Testis (tissue), 3 donors: ENCODE data around the gene MEG3. TPM values are rescaled to one million over a fixed set of nuclear protein-coding genes. Genes with fewer than 3 reads are reported as not detected.

Source experiments
- DNase-seq: peaks from one replicate; pipeline ENCODE4 v3.0.0-alpha.2; 2019
- H3K27ac ChIP-seq, 2 donors: fragments of 200-600 bp; sonication (generic); one replicate each; pipeline ENCODE4 v1.5.1; 2019
- H3K27me3 ChIP-seq: fragments of 200-600 bp; sonication (generic); one replicate; pipeline ENCODE4 v1.5.1; 2019
- H3K36me3 ChIP-seq: fragments of 200-600 bp; sonication (generic); one replicate; pipeline ENCODE4 v1.5.1; 2017; ENCODE audit warnings: low read depth; ENCODE audit errors: missing control alignments
- H3K4me1 ChIP-seq: fragments of 200-600 bp; sonication (generic); one replicate; pipeline ENCODE4 v1.5.1; 2019
- H3K4me3 ChIP-seq, 2 donors: fragments of 200-600 bp; sonication (generic); one replicate each; pipeline ENCODE4 v1.5.1; 2017 to 2019
- H3K9me3 ChIP-seq: fragments of 200-600 bp; sonication (generic); one replicate; pipeline ENCODE4 v1.5.1; 2017
- POLR2A ChIP-seq: fragments of 450-650 bp; IDR thresholded peaks from one replicate; pipeline ENCODE4 v1.6.1; 2017; ENCODE audit warnings: antibody characterized with exemption, mild to moderate bottlenecking, moderate library complexity
- WGBS, 2 donors: methylation state at CpG; one replicate each; pipeline ENCODE4 v1.1.5; 2018; 5-methylcytosine and 5-hydroxymethylcytosine counted together
- intact Hi-C: fragments of 100-400 bp; cut with DNase I; formaldehyde crosslinking; loops from one replicate; pipeline ENCODE4 v1.15.1; 2023; ENCODE audit warnings: low total_unique reads
- polyA plus RNA-seq: library from polyadenylated mRNA; stranded (reverse); fragments of 350-450 nt; fragmentation: Illumina TruSeq; extraction: RNeasy Lipid Tissue Mini Kit (QIAGEN cat#74804); gene quantifications from one replicate; pipeline ENCODE4 v1.2.3, GENCODE V29; 2014; ENCODE audit warnings: low read depth, low replicate concordance; ENCODE audit not compliant: insufficient read depth
- total RNA-seq, 2 donors: library from RNA; depleted of rRNA; stranded (reverse); fragments of >200 nt; gene quantifications; one replicate each; pipeline ENCODE4 v1.2.3, GENCODE V29; 2016
- TF ChIP-seq, protein P1 (sequence below), 3 experiments: fragments of 450-650 bp in 2 of 3; fragments of 200-600 bp in 1 of 3; sonication (generic) in 1 of 3; IDR thresholded peaks; one replicate each; pipeline ENCODE4 v1.5.1; 2016 to 2019; ENCODE audit warnings: antibody characterized with exemption in 3 of 3, mild to moderate bottlenecking in 2 of 3, moderate library complexity in 1 of 3

MEG3 gene
- total and polyA plus RNA-seq, 3 donors from 2014 or later = 107 to 324 (median 228) TPM

DNA sequence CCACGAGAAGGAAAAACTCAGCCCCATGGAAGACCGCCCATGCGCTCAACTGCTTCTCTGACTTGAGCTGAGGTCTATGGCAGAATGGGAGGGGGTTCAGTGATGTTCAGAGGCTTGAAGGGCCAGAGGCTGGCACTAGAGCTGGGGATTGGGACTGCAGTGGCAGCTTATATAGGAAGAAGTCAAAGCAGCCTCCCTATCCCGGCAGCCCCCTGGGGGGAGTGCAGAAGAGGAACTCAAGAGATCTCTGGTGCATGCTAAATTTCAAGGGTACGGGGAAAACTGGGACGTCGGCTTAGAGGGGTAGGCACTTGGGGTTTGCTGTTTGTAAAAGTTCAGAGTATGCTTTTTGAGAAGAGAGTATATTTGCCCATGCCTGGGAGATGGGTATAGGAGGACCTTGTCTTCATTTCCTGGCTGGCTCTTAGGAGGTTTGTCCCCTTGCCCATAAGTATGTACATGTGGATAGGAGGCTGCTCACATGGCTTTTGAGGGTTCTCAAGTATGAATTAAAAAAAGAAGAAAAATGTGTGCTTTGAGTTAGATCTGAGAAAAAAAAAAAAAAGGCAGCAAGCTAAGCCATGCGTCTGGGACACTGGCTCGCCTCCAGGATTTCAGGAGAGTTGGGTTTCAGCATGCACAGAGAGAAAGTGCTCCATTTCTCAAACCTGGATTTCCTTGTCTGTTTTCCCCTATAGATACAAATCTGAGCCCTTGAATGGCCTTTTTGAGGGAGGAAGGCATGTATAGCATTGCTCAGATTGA is 3.2 kb upstream of the MEG3 start:
- peaks cover 4% of the 10 kb centered on the region for H3K4me1 ChIP-seq
- no peaks in the 10 kb centered on the region for H3K9me3 ChIP-seq
- no peak overlapping the region for H3K4me3 ChIP-seq
- H3K27ac ChIP-seq = no peak overlapping the region
- intact Hi-C loops = loop anchor here (10.0 kb wide), 1 partner anchor 158 kb away; no protein-coding TSS in a partner anchor
- DNase-seq = peak; percentile 74
- H3K27me3 ChIP-seq = no peaks in the 10 kb centered on the region
- WGBS, 2 donors = 63 to 70% methylated on average over 9 of the region's 9 CpGs
- H3K36me3 ChIP-seq = no peaks in the 10 kb centered on the region
- no peak for TF ChIP-seq POLR2A
- TF ChIP-seq, protein P1, sequence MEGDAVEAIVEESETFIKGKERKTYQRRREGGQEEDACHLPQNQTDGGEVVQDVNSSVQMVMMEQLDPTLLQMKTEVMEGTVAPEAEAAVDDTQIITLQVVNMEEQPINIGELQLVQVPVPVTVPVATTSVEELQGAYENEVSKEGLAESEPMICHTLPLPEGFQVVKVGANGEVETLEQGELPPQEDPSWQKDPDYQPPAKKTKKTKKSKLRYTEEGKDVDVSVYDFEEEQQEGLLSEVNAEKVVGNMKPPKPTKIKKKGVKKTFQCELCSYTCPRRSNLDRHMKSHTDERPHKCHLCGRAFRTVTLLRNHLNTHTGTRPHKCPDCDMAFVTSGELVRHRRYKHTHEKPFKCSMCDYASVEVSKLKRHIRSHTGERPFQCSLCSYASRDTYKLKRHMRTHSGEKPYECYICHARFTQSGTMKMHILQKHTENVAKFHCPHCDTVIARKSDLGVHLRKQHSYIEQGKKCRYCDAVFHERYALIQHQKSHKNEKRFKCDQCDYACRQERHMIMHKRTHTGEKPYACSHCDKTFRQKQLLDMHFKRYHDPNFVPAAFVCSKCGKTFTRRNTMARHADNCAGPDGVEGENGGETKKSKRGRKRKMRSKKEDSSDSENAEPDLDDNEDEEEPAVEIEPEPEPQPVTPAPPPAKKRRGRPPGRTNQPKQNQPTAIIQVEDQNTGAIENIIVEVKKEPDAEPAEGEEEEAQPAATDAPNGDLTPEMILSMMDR (IDR thresholded peaks at IDR 0.05) = no peak

DNA sequence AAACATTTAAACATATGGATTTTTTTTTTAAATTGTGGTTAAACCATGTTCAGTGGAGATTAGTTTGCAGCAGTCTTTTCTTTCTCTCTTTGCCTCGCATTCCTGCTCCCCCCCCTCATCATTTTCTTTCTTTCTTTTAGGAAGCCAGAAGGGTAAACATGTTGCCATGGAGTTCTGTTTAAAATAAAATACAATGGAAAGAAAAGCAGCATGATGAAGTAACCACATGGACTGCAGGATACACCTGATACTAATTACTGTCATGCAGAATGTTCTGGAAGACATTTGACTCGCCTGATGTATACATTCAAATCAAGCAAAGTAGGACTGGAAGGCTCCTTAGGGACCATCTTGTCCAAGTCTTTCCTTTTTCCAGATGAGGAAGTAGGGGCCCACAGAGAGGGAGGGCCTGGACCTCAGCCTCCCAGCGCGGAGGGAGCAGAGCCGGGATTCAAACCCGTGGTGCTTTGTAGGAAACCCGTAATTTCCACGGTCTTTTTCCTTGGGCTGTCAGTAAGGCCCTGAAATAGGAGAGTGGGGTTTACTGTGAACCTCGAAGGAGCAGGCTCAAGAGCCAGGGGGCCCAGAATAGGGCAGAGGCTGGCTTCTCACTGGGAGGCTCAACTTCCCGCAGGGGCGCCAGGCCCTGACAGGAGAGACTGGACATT is 2.4 kb upstream of the MEG3 start:
- 66 to 68% methylated on average over 8 to 11 of the region's 11 CpGs for WGBS, 2 donors
- H3K9me3 ChIP-seq = no peaks in the 10 kb centered on the region
- no peak for DNase-seq
- no peak overlapping the region for H3K27ac ChIP-seq
- TF ChIP-seq, protein P1 (IDR thresholded peaks at IDR 0.05) = no peak
- TF ChIP-seq POLR2A = no peak
- H3K4me3 ChIP-seq = peak overlapping the region; percentile 7 to 63
- peaks cover 4% of the 10 kb centered on the region for H3K4me1 ChIP-seq
- H3K27me3 ChIP-seq = no peaks in the 10 kb centered on the region
- intact Hi-C loops = loop anchor here (10.0 kb wide), 1 partner anchor 159 kb away; no protein-coding TSS in a partner anchor
- no peaks in the 10 kb centered on the region for H3K36me3 ChIP-seq

DNA sequence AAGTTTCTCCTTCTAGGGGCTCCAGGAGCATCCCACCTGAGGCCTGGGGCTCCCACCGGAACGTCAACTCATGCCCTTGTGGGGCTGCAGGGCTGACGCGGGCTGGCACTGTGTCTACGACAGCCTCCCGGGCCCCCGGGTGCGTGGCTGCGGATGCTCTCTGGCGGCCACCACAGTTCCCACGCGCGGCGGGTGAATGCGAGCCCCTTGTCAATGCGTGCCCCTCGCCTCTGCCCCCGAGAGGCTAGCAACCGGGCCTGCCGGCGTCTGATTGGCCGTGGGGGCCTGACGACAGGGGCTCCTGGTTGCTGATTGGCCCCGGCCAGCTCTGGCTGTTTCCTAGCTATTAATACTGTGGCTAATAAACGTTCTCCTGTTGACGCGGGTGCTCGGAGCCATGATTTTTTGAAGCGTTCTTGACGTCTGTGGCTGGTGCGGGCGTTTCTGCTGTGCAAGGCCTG is 1.8 kb upstream of the MEG3 start:
- Histone ChIP-seq H3K27ac (no peak overlapping the region), H3K4me3 (peak overlapping the region; percentile 7 to 63), H3K9me3 (no peaks in the 10 kb centered on the region), H3K36me3 (no peaks in the 10 kb centered on the region), H3K4me1 (peaks cover 4% of the 10 kb centered on the region), H3K27me3 (no peaks in the 10 kb centered on the region)
- no peak for TF ChIP-seq POLR2A
- TF ChIP-seq, protein P1 (IDR thresholded peaks at IDR 0.05) = no peak
- 41 to 43% methylated on average over 8 to 32 of the region's 32 CpGs for WGBS, 2 donors
- intact Hi-C loops = loop anchor here (10.0 kb wide), 1 partner anchor 159 kb away; no protein-coding TSS in a partner anchor
- DNase-seq = peak; percentile 80

DNA sequence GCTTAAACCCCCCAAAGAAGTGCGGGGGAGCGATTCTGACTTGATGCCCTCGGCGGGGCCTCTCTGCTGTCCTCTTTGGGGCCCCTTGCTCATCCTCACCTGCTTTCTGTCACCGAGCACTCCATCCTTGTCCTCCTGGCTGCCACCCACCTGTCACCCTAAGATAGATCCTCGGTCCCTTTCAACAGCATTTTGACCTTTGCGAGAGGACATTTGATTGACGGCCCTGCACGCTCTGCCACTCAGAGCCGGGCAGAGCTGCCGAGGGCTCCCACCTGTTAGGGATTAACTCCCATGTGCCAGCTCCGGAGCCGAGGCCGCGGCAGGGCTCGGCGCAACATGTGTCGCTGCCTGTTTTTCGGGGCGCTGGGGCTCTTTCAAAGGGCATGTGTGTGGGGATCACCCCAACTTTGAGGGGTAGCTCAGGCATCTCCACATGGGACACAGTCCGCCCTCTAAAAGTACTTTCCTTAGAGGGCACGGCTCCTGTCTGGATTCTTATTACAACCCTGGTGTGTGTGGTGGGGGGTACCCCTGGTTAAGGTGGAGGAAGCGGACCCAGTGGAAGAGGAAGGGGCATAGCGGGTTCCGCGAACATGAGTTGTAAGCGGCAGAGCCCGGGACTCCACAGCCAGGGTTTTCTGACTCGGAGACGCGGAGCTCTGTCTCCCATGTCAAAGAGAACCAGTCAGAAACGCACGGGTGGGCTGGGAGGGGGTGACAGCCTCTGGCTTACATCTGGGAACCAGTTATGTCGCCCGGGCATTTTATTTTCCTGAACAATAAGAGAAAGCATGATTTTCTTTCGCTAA is 811 bp upstream of the MEG3 start:
- DNase-seq = no peak
- Histone ChIP-seq H3K9me3 (no peaks in the 10 kb centered on the region), H3K4me3 (peak overlapping the region; percentile 44 to 63), H3K27ac (no peak overlapping the region), H3K36me3 (no peaks in the 10 kb centered on the region), H3K27me3 (no peaks in the 10 kb centered on the region), H3K4me1 (peaks cover 4% of the 10 kb centered on the region)
- TF ChIP-seq, protein P1 (IDR thresholded peaks at IDR 0.05) = no peak
- no peak for TF ChIP-seq POLR2A
- WGBS, 2 donors = 44 to 60% methylated on average over 29 to 36 of the region's 36 CpGs
- intact Hi-C loops = loop anchor here (10.0 kb wide), 1 partner anchor 160 kb away; no protein-coding TSS in a partner anchor
